SJCRH30 (cell line): ENCODE data around the gene CNNM3. TPM values are rescaled to one million over a fixed set of nuclear protein-coding genes. Genes with fewer than 3 reads are reported as not detected.

Experiments used
- DNase-seq, 2 experiments: peaks; one replicate each; pipeline ENCODE4 v3.0.0-alpha.2; 2015 to 2020
- H3K27ac ChIP-seq: fragments of 250-450 bp; sonication (Bioruptor Pico); 2 replicates; pipeline ENCODE4 v1.5.1; 2020; ENCODE audit warnings: mild to moderate bottlenecking, moderate library complexity
- H3K27me3 ChIP-seq: fragments of 250-450 bp; sonication (Bioruptor Pico); 2 replicates; pipeline ENCODE4 v1.5.1; 2020; ENCODE audit warnings: mild to moderate bottlenecking, moderate library complexity
- H3K36me3 ChIP-seq: fragments of 250-450 bp; sonication (Bioruptor Pico); 2 replicates; pipeline ENCODE4 v1.5.1; 2020; ENCODE audit warnings: mild to moderate bottlenecking, moderate library complexity
- H3K4me1 ChIP-seq: fragments of 250-450 bp; sonication (Bioruptor Pico); 2 replicates; pipeline ENCODE4 v1.5.1; 2020; ENCODE audit warnings: mild to moderate bottlenecking, moderate library complexity
- H3K4me3 ChIP-seq: fragments of 250-450 bp; sonication (Bioruptor Pico); 2 replicates; pipeline ENCODE4 v1.5.1; 2020; ENCODE audit warnings: mild to moderate bottlenecking, moderate library complexity
- H3K9me3 ChIP-seq: fragments of 250-450 bp; sonication (Bioruptor Pico); replicated peaks from 2 replicates; pipeline ENCODE4 v1.5.1; 2020; ENCODE audit warnings: mild to moderate bottlenecking, moderate library complexity
- total RNA-seq: library from RNA; depleted of rRNA; stranded (reverse); fragments of >200 nt; shearing (Covaris generic); gene quantifications from 2 replicates; pipeline ENCODE4 v1.2.3, GENCODE V29; 2014; rRNA removed

CNNM3 gene
- 9.1 and 9.3 TPM in 2 replicates for total RNA-seq

DNA sequence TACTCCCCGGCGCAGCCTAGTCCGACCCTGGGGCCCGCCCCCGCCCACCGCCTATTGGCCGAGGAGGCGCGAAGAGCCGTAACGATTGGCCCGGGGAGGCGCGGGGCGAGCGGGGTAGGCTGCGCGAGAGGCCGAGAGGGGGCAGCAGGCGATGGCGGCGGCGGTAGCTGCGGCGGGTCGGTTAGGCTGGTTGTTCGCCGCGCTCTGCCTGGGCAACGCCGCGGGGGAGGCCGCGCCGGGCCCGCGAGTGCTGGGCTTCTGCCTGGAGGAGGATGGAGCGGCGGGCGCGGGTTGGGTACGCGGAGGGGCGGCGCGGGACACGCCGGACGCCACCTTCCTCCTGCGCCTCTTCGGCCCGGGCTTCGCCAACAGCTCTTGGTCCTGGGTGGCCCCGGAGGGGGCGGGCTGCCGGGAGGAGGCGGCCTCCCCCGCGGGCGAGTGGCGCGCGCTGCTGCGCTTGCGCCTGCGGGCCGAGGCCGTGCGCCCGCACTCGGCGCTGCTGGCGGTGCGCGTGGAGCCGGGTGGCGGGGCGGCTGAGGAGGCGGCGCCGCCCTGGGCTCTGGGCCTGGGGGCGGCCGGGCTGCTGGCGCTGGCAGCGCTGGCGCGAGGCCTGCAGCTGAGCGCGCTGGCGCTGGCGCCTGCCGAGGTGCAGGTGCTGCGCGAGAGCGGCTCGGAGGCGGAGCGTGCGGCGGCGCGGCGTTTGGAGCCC, at the start of gene CNNM3:
Gene CNNM3, plus strand, starts transcription at position 142 of the 709 bp plus-strand sequence. Its CDS starts 10 bp downstream, at position 152.
- H3K4me1 ChIP-seq, result peaks cover 12% of the 10 kb centered on the region
- H3K27me3 ChIP-seq, result no peaks in the 10 kb centered on the region
- peak; percentile 94 for DNase-seq
- H3K36me3 ChIP-seq, result no peaks in the 10 kb centered on the region
- H3K4me3 ChIP-seq, result peak within 1 kb of the TSS; percentile 89
- H3K9me3 ChIP-seq, result no peaks in the 10 kb centered on the region
- no peak within 1 kb of the TSS for H3K27ac ChIP-seq

DNA sequence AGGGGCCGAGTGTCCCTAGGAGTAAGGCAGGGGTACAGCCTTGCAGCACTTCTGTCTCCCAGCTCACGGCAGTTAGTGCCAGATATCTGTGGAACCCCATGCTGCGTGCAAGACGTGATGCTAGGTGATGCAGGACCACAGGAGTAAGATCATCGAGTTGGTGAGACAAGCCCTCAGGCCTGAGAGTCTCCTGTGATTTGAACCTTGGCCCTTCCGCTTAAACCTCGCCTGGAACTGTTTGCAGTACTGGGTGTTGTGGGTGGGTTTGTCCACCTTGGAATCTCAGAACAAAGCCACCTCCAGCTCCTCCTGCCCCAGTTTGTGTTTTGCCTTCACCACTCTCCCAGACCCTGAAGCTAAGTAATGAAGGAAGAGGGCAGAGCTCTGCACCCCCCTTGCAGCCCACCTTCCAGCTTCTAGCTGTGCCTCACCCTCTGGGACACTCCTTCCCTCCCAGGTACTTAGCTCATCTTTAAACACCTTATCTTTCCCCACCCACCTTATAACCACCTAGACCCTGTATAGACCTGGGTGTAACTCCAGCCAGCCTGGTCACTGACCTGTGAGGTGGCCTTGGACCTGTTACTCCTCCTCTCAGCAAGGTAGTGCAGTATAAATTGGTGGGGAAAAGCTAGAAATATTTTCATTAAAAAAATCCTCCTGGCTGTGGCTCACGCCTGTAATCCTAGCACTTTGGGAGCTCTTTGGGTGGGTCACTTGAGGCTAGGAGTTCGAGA, 48.8 kb upstream of the CNNM3 start:
- DNase-seq, result no peak
- H3K36me3 ChIP-seq, result no peaks in the 10 kb centered on the region
- no peaks in the 10 kb centered on the region for H3K27me3 ChIP-seq
- no peak overlapping the region for H3K27ac ChIP-seq
- peaks cover 4% of the 10 kb centered on the region; the same call in 1 of the 2 replicates for H3K4me1 ChIP-seq
- no peaks in the 10 kb centered on the region for H3K9me3 ChIP-seq
- no peak overlapping the region for H3K4me3 ChIP-seq

DNA sequence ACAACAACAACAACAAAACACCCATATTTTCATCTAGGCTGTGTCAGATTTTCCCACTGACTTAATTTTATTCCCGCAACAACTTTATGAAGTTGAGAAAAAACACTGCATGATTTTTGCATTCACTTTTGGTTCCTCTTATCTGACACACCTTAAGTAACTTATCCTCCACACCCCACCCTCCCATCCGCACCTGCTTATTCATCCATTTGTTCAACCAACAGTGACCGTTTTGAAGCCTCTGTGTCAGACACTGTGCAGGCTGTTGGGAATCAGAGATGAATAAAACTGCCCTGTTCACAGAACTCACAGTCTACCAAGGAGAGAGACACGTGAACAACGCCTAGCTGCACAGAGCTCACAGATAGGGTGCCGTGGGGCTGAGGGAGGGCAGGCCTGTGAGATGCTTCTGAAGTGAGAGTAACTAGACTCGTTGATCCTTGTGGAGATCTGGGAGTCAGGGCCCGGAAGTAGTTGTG, 47.9 kb upstream of the CNNM3 start:
- Histone ChIP-seq H3K27me3 (no peaks in the 10 kb centered on the region), H3K4me1 (0 out of 2 replicates have a peak, but pooled peaks cover 3% of the 10 kb centered on the region)

DNA sequence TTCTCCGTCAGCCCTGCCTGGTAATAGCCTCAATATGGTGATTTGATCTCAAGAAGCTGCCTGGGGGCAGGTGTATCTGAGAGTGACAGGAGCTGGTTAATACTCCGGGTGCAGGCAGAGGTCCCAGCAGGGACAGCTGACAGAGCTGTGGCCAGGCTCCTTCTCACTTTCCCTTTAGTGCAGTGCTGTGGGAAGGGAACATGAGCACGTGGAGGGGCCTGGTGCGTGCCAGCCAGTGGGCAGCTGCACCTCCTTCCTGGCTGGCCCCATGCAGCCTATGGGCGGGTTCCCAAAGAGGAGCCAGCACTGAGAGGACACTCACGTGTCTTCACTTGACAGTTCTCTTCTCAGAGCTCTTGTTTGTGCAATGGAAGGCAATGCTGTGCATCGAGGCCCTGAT, 46.3 kb upstream of the CNNM3 start:
- Histone ChIP-seq H3K36me3 (no peaks in the 10 kb centered on the region), H3K27me3 (no peaks in the 10 kb centered on the region), H3K9me3 (no peaks in the 10 kb centered on the region), H3K27ac (no peak overlapping the region), H3K4me3 (no peak overlapping the region), H3K4me1 (no peaks in the 10 kb centered on the region)
- peak; percentile 70 to 73 for DNase-seq

More for the DNA sequence above, 47.9 kb upstream of the CNNM3 start:
- Histone ChIP-seq H3K27ac (no peak overlapping the region), H3K4me3 (no peak overlapping the region), H3K9me3 (no peaks in the 10 kb centered on the region), H3K36me3 (no peaks in the 10 kb centered on the region)
- DNase-seq, result no peak

DNA sequence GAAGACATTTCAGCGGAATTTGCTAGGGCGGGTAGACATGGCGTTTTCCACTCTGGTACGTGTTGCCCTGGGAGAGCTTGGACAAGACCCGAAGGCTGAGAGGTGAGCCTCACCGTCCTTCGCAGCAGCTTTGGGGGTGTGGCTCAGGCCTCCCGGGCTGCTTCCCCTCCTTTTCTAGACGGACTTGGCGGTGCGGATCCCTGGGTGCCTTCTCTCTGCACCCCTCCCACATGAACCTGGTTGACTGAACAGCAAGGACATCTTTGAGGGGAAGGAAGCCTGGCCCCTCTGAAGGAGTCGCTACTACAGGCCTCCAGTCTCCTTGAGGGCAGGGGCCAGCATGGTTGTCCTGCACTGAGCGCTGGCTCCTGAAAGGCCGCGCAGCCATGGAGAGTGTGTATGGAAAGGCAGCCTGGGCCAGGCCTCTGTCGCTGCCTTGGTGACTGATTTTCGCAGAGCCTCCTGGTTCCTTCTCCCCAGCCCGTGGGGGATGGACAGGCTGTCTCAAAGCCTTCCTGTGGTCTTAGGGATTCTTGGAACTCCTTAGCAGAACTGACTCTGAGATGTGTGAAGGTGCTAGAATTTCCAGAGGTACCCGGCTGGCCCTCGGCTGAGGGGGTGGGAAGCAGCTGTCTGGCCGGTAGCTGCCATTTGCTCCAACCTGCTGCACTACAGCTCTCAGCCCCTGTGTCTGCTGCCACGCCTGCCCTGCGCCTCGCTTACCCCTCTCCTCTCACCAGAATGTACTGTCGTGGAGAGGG, 45.4 kb upstream of the CNNM3 start:
- Histone ChIP-seq H3K27ac (no peak overlapping the region), H3K9me3 (no peaks in the 10 kb centered on the region), H3K4me1 (no peaks in the 10 kb centered on the region), H3K27me3 (no peaks in the 10 kb centered on the region), H3K36me3 (no peaks in the 10 kb centered on the region), H3K4me3 (no peak overlapping the region)
- no peak for DNase-seq

DNA sequence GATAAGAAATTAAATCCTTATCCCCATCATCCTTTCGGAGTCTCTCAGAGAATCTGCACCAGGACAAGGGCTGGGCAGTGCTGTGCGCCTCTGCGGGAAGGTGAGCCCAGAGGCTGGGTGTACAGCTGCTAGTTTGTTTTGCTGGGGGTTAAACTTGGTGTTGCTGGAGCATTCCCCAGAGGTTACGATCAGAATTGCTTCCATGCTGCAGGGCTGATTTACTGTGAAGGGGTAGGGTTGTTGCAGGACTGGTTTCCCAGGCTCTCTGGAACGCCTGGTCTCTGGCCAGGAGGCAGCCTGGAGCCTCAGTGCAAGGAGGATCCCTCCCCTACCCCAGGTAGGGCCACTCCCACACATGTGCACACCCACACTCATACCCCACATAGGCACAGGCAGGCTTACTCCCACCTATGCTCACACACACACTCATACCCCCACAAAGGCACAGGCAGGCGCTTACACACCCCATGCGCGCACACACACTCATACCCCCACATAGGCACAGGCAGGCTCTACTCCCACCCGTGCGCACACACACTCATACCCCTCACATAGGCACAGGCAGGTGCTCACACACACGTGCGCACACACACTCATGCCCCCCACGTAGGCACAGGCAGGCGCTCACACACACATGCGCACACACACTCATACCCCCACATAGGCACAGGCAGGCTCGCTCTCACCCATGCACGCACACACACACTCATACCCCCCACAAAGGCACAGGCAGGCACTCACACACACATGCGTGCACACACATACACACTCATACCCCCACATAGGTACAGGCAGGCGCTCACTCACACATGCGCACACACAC, 44.1 kb upstream of the CNNM3 start:
- Histone ChIP-seq H3K9me3 (no peaks in the 10 kb centered on the region), H3K27ac (no peak overlapping the region), H3K4me3 (no peak overlapping the region), H3K27me3 (no peaks in the 10 kb centered on the region), H3K4me1 (no peaks in the 10 kb centered on the region), H3K36me3 (no peaks in the 10 kb centered on the region)
- DNase-seq, result no peak

DNA sequence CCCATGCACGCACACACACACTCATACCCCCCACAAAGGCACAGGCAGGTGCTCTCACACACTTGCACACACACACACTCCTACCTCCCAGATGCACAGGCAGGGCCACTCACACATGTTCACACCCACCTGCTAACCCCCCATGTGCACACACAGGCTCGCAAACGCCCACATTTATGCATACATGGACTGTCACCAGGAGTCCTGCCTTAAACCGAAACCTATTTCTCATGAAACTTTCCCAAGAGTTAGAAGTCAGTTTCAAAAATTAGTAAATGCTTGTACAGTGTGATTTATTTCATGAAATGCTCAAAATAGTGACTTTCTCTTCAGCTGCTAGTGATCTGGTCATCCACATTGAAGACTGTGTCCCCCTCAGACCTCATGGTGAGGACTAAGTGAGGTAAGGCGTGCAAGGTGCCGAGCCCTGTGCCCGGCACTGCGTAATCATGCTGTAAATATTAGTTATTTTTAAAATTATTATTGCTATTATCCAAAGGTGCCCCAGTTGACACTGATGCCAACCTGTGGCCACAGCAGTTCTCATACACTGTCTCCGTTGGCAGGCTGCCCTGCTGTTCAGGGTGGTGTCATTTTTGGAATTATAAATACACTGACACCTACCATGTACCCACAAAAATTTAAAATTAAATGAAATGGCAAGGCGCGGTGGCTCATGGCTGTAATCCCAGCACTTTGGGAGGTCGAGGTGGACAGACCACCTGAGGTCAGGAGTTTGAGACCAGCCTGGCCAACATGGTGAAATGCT, 43.0 kb upstream of the CNNM3 start:
- no peak overlapping the region for H3K4me3 ChIP-seq
- no peaks in the 10 kb centered on the region for H3K9me3 ChIP-seq
- no peak for DNase-seq
- H3K27me3 ChIP-seq, result no peaks in the 10 kb centered on the region
- no peaks in the 10 kb centered on the region for H3K4me1 ChIP-seq
- H3K27ac ChIP-seq, result no peak overlapping the region
- no peaks in the 10 kb centered on the region for H3K36me3 ChIP-seq

DNA sequence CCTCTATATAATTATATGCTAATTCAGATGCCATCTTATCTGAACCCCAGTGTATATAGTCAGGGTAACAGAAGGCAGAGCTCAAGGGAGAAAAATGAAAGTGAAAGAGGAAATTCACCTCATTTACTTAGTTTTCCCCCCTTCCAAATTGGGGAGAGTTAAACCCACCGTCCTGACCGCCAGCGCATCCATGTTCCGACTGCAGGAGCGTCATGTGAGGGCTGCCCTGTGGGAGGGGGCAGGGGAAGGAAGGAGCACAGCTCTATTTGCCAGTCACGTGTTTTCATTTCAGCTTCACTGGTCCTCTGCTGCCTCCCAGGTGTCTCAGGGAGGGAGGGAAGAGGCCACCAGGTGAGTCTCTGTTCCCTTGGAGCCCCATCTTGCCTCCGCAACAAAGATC, 42.1 kb upstream of the CNNM3 start:
- Histone ChIP-seq H3K36me3 (no peaks in the 10 kb centered on the region), H3K9me3 (no peaks in the 10 kb centered on the region), H3K4me1 (no peaks in the 10 kb centered on the region), H3K4me3 (no peak overlapping the region), H3K27ac (no peak overlapping the region), H3K27me3 (no peaks in the 10 kb centered on the region)
- DNase-seq, result no peak

DNA sequence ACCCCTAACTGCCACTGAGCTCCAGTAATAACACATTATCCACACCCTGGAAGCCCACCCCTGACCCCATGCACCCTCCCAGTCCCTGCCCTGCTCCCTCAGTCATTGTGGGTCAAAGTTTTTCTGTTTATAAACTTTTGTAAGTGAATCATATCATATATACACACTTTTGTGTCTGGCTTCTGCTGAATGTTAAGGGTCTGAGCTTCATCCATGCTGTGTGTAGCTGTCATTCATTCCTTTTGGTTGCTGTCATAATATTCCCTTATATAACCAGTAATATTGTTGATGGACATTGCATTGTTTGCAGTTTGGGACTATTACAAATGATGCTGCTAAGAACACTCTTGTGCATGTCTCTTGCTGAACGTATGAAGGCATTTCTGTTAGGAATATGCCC, 40.9 kb upstream of the CNNM3 start:
- Histone ChIP-seq H3K27me3 (no peaks in the 10 kb centered on the region), H3K4me3 (no peak overlapping the region), H3K9me3 (no peaks in the 10 kb centered on the region), H3K27ac (no peak overlapping the region), H3K4me1 (no peaks in the 10 kb centered on the region), H3K36me3 (no peaks in the 10 kb centered on the region)
- no peak for DNase-seq

DNA sequence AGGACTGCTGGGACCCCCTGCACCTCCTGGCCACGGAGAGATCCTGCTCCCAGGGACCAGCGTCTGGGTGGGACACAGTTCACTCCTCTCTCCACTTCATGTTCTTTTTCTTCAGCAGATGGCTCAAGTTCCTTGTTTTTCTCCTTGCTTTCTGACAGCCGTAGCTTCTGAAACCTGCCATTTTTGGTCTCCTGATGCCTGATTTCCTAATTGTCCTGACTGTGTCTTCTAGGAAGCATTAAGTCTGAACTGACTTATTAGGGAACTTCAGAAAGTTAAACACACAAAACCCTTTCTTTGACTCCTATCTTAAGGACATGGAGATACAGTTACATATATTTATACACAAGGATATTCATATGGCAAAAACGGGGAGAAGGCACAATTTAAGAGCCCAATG, 32.7 kb upstream of the CNNM3 start:
- no peak for DNase-seq
- Histone ChIP-seq H3K4me1 (peaks cover 2% of the 10 kb centered on the region), H3K36me3 (no peaks in the 10 kb centered on the region), H3K4me3 (no peak overlapping the region), H3K9me3 (no peaks in the 10 kb centered on the region), H3K27ac (no peak overlapping the region), H3K27me3 (no peaks in the 10 kb centered on the region)

DNA sequence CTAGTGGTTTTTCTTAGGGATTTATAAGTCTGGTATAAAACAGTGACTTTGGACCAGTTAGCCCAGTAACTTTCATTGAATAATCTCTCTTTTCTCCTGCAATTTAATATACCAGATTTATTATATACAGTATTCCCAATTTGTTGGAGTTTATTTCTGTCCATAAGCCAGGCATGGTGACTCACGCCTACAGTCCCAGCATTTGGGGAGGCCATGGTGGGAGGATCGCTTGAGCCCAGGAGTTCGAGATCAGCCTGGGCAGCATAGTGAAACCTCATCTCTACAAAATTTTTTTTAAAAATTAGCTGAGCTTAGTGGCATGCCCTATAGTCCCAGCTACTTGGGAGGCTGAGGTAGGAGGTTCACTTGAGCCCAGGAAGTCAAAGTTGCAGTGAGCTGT, 28.7 kb upstream of the CNNM3 start:
- H3K4me3 ChIP-seq, result no peak overlapping the region
- no peak overlapping the region for H3K27ac ChIP-seq
- DNase-seq, result no peak
- peaks cover 7% of the 10 kb centered on the region for H3K4me1 ChIP-seq
- H3K27me3 ChIP-seq, result no peaks in the 10 kb centered on the region
- H3K9me3 ChIP-seq, result no peaks in the 10 kb centered on the region
- H3K36me3 ChIP-seq, result no peaks in the 10 kb centered on the region

DNA sequence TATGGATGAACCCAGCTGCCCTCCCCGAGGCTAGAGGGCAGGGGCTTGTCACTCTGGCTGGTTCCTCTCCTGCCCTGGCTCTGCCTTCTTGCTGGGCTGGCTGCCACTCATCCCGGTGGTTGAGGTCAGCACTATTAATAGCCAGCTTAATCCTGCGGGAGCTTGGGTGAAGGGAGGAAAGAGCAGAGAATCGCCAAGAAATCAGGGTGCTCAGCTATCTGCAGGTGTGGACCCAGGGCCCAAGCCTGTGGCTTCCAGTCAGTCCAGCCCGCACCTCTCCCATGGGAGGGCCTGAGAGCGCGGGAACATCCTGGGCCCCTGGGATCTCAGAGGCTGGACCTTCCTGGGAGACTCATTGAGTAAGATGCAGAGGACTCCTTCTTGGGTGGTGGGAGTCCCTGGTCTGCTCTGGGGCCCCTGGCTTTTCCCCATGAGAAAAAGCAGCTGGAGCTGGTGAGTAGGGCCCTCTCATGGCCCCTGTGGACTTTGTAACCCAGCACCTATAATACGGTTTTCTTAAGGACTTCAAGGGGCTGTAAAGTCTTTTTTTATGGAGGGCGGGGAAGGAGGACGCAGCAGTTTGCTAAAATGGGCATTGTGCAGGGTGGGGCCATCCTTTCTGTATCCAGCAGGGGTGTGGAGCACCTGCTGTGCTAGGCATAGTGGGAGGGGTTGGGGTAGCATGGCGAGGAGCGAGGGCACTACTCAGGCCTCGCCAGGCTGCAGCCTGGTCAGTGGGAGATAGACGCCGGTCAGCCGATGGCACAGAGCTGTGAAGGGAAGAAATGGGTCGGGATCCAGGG, 27.4 kb upstream of the CNNM3 start:
- H3K27ac ChIP-seq, result no peak overlapping the region

DNA sequence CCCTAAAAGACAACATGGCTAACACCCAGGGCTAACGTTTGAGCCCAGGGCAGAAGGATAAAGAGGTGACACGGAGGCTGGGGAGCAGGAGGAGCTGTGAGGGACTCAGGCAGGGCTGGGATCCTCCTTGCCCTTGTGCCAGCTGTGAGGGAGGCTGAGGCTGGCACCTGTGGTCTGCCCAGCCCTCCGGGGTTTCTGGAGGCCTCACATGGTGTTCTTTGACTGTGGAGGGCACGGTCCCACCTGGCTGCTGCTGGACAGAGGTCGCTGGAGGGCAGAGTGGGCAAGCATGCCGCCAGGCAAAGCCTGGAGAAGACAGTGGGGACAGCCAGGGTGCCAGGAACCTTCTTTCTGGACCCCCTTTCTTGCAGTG, 26.8 kb upstream of the CNNM3 start:
- no peaks in the 10 kb centered on the region for H3K36me3 ChIP-seq
- H3K27me3 ChIP-seq, result no peaks in the 10 kb centered on the region
- H3K4me1 ChIP-seq, result peaks cover 7% of the 10 kb centered on the region
- H3K27ac ChIP-seq, result no peak overlapping the region
- H3K9me3 ChIP-seq, result no peaks in the 10 kb centered on the region
- no peak overlapping the region for H3K4me3 ChIP-seq
- DNase-seq, result no peak

More for the DNA sequence above, 27.4 kb upstream of the CNNM3 start:
- no peak overlapping the region for H3K4me3 ChIP-seq
- H3K9me3 ChIP-seq, result no peaks in the 10 kb centered on the region
- no peaks in the 10 kb centered on the region for H3K27me3 ChIP-seq
- DNase-seq, result peak; percentile 49 to 62
- peaks cover 7% of the 10 kb centered on the region for H3K4me1 ChIP-seq
- no peaks in the 10 kb centered on the region for H3K36me3 ChIP-seq
